Lower leg skin (tissue), 4 donors: ENCODE measurements around the gene MYPOP. TPM values are rescaled to one million over a fixed set of nuclear protein-coding genes. Genes with fewer than 3 reads are reported as not detected.

Experiments
- DNase-seq, 2 donors: peaks; one replicate each; pipeline ENCODE4 v3.0.0-alpha.2; 2019; ENCODE audit warnings: low spot score in 2 of 2
- H3K4me3 ChIP-seq: fragments of 200-600 bp; sonication (generic); 2 replicates; pipeline ENCODE4 v1.5.1; 2017; ENCODE audit warnings: mild to moderate bottlenecking, low read depth; ENCODE audit not compliant: poor library complexity, severe bottlenecking
- POLR2A ChIP-seq, 2 donors: fragments of 450-650 bp; IDR thresholded peaks; one replicate each; pipeline ENCODE4 v1.6.1; 2016 to 2017; ENCODE audit warnings: antibody characterized with exemption in 2 of 2, mild to moderate bottlenecking in 1 of 2, moderate library complexity in 1 of 2
- WGBS, 2 donors: methylation state at CpG; one replicate each; pipeline ENCODE4 v1.1.5; 2018; 5-methylcytosine and 5-hydroxymethylcytosine counted together
- intact Hi-C: fragments of 100-400 bp; cut with DNase I; formaldehyde crosslinking; loops from one replicate; pipeline ENCODE4 v1.15.0; 2023; ENCODE audit warnings: low total_unique reads
- total RNA-seq, 4 donors: library from RNA; depleted of rRNA; stranded (reverse); fragments of >200 nt; gene quantifications; one replicate each; pipeline ENCODE4 v1.1.0, GENCODE V29; 2016
- TF ChIP-seq, protein P1 (sequence below), 3 donors: fragments of 450-650 bp; IDR thresholded peaks; one replicate each; pipeline ENCODE4 v1.5.1; 2016; ENCODE audit warnings: antibody characterized with exemption in 3 of 3, mild to moderate bottlenecking in 3 of 3, moderate library complexity in 2 of 3

MYPOP gene
- total RNA-seq, 4 donors from 2014 or later: 2.0 to 8.0 (median 7.2) TPM

DNA sequence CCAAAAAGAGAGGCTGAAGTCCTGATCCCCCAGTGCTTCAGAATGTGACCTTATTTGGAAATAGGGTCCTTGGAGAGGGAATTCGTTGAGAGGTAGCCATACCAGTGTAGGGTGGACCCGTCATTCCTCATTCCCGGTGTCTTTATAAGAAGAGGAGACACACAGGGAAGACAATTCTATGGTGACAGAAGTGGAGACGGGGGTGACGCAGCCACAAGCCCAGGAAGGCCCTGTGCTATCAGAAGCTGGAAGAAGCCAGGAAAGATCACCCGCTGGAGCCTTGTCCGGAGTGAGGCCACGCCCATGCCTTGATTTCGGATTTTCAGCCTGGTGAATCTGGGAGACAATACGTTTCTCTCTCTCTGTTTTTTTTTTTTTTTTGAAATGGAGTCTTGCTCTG is 2.6 kb upstream of the MYPOP start:
- WGBS, 2 donors: 74 to 77% methylated on average over 10 of the region's 10 CpGs

DNA sequence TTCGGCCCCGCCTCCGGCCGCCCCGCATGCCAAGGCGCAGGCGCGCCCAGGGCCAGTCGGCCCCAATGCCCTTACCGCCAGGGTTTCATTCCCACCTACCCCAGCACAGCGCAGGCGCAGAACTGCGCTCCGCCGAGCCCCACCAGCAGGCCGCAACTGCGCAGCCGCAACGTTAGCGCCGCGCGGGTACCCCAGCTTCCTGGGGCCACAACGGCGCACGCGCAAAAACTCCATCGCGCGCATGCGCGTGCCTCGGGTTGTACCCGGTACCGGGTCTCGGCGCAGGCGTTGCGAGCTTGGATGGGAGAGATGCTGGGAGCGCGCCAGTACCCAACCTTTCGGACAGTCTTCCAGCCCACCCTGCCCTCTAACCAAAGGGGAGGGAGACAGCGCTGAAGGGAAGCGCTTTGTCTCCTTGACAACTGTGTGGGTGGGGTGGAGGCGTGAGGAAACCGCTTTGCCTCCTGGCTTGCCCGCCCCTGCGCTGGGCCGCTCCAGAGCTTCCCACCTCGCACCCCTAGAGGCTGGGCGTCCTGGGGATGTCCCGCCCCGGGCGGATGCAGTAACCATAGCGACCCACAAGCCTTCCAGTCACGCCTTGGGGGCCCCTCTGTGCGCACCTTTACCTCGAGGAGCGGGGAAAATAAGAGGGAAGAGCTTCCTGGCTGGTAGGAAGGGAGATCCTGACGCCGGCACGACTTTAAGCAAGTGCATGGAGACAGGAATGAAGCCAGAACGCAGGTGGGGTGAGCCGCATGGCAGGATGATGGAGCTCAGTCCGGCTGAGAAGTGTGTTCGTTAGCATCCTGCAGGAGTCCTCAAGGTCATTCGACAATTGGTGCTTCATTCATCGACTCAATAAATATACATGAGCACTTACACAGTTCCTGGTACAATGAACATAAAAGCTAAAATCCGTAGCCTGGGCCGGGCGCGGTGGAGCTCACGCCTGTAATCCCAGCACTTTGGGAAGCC is 525 bp upstream of the MYPOP start:
- peak; percentile 95 to 99 for DNase-seq
- intact Hi-C loops: no loop called here
- peak overlapping the region; percentile 45 for H3K4me3 ChIP-seq
- TF ChIP-seq, protein P1, sequence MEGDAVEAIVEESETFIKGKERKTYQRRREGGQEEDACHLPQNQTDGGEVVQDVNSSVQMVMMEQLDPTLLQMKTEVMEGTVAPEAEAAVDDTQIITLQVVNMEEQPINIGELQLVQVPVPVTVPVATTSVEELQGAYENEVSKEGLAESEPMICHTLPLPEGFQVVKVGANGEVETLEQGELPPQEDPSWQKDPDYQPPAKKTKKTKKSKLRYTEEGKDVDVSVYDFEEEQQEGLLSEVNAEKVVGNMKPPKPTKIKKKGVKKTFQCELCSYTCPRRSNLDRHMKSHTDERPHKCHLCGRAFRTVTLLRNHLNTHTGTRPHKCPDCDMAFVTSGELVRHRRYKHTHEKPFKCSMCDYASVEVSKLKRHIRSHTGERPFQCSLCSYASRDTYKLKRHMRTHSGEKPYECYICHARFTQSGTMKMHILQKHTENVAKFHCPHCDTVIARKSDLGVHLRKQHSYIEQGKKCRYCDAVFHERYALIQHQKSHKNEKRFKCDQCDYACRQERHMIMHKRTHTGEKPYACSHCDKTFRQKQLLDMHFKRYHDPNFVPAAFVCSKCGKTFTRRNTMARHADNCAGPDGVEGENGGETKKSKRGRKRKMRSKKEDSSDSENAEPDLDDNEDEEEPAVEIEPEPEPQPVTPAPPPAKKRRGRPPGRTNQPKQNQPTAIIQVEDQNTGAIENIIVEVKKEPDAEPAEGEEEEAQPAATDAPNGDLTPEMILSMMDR (IDR thresholded peaks at IDR 0.05): no peak
- peak in 1 of 2 donors; percentile 32 for TF ChIP-seq POLR2A (IDR thresholded peaks at IDR 0.05)
- WGBS, 2 donors: 2 to 3% methylated on average over 44 to 68 of the region's 73 CpGs

More for the DNA sequence above, 2.6 kb upstream of the MYPOP start:
- no peak overlapping the region for H3K4me3 ChIP-seq
- no peak for TF ChIP-seq POLR2A (IDR thresholded peaks at IDR 0.05)
- TF ChIP-seq, protein P1 (IDR thresholded peaks at IDR 0.05): no peak
- intact Hi-C loops: no loop called here
- no peak for DNase-seq

DNA sequence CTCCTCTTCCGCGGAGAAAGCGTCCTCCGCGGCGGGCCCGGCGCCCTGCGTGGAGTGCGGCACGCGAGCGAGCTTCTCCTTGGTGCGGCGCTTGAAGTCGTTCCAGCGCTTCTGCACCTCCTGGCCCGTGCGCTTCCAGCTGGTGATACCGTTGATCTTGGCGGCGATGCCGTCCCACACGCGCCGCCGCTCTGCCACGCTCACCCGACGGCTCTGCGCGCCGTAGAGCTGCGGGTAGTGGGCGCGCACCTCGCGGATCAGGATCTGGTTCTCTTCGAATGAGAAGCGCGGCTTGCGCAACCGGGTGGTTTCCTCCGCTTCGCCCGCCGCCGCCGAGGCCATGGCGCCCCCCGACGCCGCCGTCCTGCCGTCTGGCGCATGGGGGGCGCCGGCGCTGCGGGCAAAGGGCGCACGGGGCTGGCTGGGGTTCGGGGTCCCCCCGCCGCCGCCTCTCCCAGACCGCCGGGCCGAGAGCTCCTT is 941 bp downstream of the MYPOP start:
- peak overlapping the region; percentile 45 for H3K4me3 ChIP-seq
- TF ChIP-seq, protein P1 (IDR thresholded peaks at IDR 0.05): no peak
- TF ChIP-seq POLR2A (IDR thresholded peaks at IDR 0.05): no peak
- DNase-seq: peak in 1 of 2 donors; percentile 90
- intact Hi-C loops: no loop called here
- 1 to 5% methylated on average over 27 to 40 of the region's 69 CpGs for WGBS, 2 donors

DNA sequence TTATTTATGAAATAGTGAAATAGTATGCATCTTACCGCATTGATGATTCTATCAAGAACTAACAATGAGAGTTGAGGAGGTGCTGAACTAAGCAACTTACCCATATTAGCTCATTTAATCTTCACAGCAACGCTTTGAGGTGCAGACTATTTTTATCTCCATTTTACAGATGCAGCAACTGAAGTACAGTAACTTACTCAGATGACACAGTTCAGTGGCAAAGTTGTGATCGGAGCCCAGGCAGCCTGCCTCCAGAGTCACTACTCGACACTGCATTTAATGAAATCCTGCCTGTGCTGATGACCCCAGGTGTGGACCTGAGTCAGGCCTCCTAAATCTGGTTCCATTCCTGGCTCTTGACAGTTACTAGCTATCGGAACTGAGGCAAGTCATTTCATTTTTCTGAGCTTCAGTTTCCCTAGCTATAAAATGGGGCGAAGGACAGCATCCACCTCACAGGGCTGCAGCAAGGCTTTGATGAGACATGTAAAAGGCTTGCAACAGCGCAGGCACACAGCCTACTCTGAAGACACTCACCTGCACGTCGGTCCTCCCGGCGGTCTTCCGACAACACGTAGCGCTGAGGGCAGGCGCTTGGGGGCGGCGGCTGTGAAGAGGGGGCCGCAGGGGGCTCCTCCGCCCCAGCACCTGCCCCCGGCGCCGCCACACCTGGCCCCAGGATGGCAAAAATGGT is 1.5 kb downstream of the MYPOP start:
- intact Hi-C loops: no loop called here
- no peak overlapping the region for H3K4me3 ChIP-seq
- 45 to 73% methylated on average over 7 to 22 of the region's 22 CpGs for WGBS, 2 donors
- TF ChIP-seq, protein P1 (IDR thresholded peaks at IDR 0.05): no peak
- TF ChIP-seq POLR2A (IDR thresholded peaks at IDR 0.05): no peak
- DNase-seq: no peak

DNA sequence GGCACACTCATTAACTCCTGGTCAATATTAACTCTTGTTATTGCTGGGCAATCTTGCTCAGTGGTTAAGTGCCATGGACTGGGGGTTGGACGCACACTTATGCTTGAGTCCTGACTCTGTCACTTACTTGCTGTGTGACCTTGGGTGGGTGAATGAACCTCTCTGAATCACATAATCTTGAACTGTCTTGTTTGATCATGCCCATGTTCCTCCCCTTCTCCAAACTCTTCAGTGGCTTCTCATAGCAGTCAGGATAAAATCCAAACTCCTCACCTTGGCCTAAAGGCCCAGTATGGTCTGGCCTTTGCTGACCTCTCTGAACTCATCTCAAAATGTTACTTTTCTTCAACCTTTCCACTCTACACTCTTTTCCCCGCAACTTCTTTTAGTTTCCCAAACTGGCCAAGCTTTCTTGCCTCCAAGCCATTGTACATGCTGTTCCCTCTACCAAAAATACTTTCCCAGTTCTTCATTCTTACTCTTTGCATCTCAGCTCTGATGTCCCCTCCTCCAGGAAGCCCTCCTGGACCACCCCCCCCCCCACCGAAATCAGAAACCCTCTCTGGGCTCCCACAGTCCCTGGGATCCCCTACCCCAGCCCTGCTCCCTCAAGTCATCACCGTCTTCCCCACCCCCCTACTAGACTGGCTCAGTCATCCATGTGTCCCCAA is 2.4 kb downstream of the MYPOP start:
- intact Hi-C loops: no loop called here
- DNase-seq: no peak
- no peak overlapping the region for H3K4me3 ChIP-seq
- 92 to 94% methylated on average over 4 of the region's 4 CpGs for WGBS, 2 donors
- TF ChIP-seq, protein P1 (IDR thresholded peaks at IDR 0.05): no peak
- no peak for TF ChIP-seq POLR2A (IDR thresholded peaks at IDR 0.05)
